ENCODE data around the gene ITGA2B. TPM values are rescaled to one million over a fixed set of nuclear protein-coding genes. Genes with fewer than 3 reads are reported as not detected.

The ITGA2B gene
- 3.8 TPM for polyA plus RNA-seq (2012; ENCODE audit: insufficient read depth, insufficient read length)

- H3K4me3 ChIP-seq (ENCODE audit: low read length) = no peak within 1 kb of the TSS
- DNase-seq (ENCODE audit: low read depth, low spot score) = no peak
These were observed at the start of gene ITGA2B for GRCh38 chr17:44389281-44389680. ITGA2B (minus strand) TSS chr17:44389649; CDS start chr17:44389473, 176 bp downstream.

- peak; percentile 31 for DNase-seq (ENCODE audit: low read depth, low spot score)
- H3K4me3 ChIP-seq (ENCODE audit: low read length) = no peak overlapping the region
These were observed 49.7 kb upstream of the ITGA2B start for GRCh38 chr17:44439168-44439567.

DNA sequence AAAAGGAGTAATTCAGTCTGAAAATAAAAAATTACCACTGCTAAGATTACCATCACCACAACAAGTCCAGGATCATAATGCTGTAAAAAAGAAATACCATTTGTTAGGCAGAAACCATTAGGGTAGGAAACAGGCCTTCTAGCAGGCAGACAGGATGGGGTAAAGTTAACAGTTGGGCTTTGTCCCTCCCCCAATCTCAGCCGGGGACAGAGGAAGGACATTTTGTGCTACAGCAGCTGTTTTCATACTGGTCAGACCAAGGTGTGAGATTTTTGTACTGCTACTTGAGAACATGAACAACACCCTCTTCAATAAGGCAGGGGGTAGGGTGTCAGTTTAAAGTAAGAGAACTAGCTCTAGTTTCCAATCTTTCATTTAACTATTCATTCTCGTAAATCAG, 49.2 kb upstream of the ITGA2B start:
- H3K4me3 ChIP-seq (ENCODE audit: low read length) = no peak overlapping the region
- DNase-seq (ENCODE audit: low read depth, low spot score) = peak; percentile 49

DNA sequence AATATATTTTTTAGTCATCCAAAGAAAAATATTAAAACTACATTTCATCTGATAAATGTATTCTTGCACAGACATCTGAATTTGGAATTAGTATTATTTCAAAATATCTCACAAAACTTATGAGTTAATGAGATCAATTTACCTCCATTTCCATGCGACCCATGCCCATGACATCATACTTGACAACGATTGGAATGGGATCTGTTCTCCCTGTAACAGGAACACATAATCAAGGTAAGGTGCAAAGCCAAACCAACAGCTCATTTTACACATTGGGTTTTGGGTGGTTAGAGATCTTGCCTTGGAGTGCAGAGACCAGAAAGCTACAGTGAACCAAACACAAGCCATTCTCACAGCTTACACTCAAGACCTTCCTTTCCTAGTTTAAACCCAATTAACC, 46.9 kb upstream of the ITGA2B start:
- H3K4me3 ChIP-seq (ENCODE audit: low read length) = no peak overlapping the region
- DNase-seq (ENCODE audit: low read depth, low spot score) = no peak

GRCh38 chr17:44432254-44433157, 43.1 kb upstream of the ITGA2B start:
- DNase-seq (ENCODE audit: low read depth, low spot score) = no peak
- no peak overlapping the region for H3K4me3 ChIP-seq (ENCODE audit: low read length)

DNA sequence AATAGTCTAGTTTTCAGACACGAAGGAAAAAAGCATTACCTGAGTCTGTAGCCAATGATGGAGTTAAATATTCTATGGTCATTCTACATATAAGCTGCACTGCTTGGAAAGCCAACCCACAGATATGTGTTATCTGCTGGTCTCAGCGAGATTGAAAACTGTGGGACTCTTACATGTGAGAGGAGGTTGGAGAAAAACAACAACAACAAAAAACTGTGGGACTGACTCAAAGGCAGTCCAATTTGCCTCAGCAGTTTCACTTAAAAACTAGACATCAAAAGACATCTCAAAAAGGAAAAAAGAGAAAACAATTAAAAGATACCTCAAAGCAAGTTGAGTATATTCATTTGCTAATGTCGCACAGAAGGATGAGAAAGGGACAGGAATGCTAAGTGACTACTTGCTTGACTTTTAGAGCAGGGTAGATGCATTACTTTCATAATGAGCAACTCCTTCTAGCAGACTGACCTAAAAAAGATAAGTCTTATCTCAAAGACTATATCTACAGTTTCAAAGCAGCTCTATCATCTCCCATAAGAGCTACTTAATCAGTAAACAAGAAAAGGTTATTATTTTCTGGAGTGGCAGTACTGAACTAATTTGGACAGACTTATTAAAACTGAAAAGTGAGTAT, 35.5 kb upstream of the ITGA2B start:
- no peak for DNase-seq (ENCODE audit: low read depth, low spot score)

GRCh38 chr17:44417553-44417952, 28.1 kb upstream of the ITGA2B start:
- H3K4me3 ChIP-seq (ENCODE audit: low read length) = no peak overlapping the region
- no peak for DNase-seq (ENCODE audit: low read depth, low spot score)

More for the DNA sequence above, 35.5 kb upstream of the ITGA2B start:
- H3K4me3 ChIP-seq (ENCODE audit: low read length) = no peak overlapping the region

DNA sequence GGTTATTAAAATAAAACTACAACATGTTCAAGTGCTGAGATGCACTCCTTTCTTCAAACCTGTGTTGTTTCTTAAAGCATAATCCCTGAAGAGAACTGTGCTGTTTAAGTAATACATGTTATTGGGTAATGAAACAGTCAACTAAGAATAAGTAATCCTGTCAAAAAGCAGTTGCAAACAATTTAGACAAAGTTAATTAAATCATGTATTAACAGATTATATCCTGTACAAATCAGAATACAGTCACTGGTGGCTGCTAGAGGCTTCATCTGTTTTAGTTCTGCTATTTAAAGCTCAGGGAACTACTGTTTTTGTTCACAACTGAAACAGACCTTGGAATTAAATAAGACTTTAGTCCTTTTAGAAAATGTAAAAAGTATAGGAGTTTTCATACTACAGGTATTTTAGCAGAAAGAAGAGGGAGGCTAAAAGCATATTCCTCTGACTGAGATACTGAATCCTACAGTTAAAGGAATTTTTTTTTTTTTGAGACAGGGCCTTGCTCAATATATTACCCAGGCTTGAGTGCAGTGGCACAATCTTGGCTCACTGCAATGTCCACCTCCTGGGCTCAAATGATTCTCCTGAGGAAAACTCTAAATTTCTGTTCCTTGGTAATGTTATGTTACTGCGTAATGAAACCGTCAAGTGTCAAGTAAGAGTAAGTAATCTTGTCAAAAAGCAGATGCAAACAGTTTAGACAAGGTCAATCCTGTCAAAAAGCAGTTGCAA, 27.3 kb upstream of the ITGA2B start:
- no peak overlapping the region for H3K4me3 ChIP-seq (ENCODE audit: low read length)
- no peak for DNase-seq (ENCODE audit: low read depth, low spot score)

GRCh38 chr17:44414394-44415155, 25.1 kb upstream of the ITGA2B start:
- no peak overlapping the region for H3K4me3 ChIP-seq (ENCODE audit: low read length)
- no peak for DNase-seq (ENCODE audit: low read depth, low spot score)

DNA sequence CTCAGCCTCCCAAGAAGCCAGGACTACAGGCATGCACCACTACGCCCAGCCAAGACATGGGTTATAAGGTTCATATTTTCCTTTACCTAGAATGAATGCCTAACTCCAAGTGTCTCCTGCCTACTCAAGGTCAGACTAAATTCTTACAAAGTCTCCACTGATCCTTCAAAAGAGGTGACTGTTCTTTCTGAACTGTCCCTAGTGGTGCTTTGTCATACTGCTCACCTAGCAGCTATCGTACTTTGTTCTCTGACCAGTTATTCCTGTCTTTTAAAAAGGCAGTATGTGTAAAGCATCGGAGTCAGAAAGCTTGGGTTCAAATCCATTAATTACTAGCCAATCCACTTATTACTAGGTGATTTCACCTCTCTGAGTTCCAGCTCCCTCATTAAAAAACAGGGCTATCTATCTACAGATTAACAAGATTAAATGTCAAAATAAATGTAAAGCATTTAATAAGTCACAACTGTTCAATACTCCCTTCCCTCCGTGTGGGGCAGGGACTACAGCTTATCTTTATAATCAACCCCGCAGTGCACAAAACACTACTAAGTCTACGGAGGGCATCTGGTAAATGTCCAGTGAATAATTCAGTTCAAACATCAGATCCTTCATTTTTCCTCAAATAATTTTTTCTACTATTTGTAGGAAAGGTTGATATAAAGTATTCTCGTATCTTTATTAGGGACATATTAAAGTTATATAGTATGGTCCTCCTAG, 20.0 kb upstream of the ITGA2B start:
- H3K4me3 ChIP-seq (ENCODE audit: low read length) = no peak overlapping the region
- DNase-seq (ENCODE audit: low read depth, low spot score) = no peak

GRCh38 chr17:44408786-44409185, 19.3 kb upstream of the ITGA2B start:
- no peak overlapping the region for H3K4me3 ChIP-seq (ENCODE audit: low read length)
- DNase-seq (ENCODE audit: low read depth, low spot score) = no peak

- no peak overlapping the region for H3K4me3 ChIP-seq (ENCODE audit: low read length)
- no peak for DNase-seq (ENCODE audit: low read depth, low spot score)
These were observed 13.2 kb upstream of the ITGA2B start for GRCh38 chr17:44402564-44403172.

GRCh38 chr17:44400226-44400847, 10.9 kb upstream of the ITGA2B start:
- no peak for DNase-seq (ENCODE audit: low read depth, low spot score)
- no peak overlapping the region for H3K4me3 ChIP-seq (ENCODE audit: low read length)

GRCh38 chr17:44398692-44399691, 9.5 kb upstream of the ITGA2B start:
- H3K4me3 ChIP-seq (ENCODE audit: low read length) = no peak overlapping the region
- DNase-seq (ENCODE audit: low read depth, low spot score) = no peak

DNA sequence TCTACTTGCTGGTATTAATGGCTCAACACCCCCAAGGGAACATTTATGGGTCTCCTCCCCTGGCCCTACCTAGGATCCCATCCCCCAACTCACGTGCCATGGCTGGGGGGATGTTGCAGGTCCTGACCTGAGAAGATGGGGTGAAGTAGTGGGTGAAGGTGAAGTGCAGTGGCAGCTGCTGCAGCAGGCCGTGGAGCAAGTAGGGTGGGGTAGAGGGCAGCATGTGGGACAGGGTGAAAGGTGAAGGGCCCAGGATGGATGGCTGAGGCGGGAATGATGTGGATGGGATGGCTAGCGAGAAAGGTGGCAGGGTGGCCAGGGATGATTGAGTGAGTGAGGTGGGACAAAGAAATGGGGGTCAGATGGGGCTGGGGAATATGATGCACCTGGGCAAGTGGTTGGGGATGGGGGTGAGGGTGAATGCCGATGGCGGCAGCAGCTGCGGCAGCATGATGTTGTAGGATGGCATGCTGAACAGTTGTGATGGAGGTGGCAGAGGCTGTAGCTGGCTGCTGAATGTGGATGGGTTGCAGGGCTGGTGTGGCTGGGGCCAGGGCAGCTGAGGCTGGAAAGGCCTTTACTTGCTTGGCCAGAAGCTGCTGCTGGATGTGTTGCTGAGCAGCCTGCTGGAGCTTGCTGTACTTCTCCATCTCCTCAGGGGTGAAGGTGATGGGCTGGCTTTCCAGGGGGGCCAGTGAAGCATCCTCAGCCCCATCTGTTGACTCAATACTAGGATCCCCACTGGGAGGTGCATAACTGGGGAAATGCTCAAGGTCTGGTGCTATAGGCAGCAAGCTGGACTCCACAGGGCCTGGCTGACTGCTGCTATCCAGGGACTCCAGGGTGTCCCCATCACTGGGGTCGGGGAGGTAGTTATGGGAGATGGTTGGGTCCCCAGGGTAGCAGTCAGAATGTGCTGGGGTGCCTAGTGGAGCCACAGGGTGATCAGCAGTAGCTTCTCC, 8.3 kb upstream of the ITGA2B start:
- DNase-seq (ENCODE audit: low read depth, low spot score) = no peak
- no peak overlapping the region for H3K4me3 ChIP-seq (ENCODE audit: low read length)
